Stomach smooth muscle (tissue), 2 donors: ENCODE results near the gene ZNF844.

Experiments
- H3K27ac ChIP-seq: one replicate; pipeline ENCODE4 v1.7.0; 2013; ENCODE audit warnings: mild to moderate bottlenecking, low read length, inconsistent platforms
- H3K27me3 ChIP-seq, 2 donors: one replicate each; pipeline ENCODE4 v1.7.0; 2013; ENCODE audit warnings: low read length in 2 of 2; ENCODE audit not compliant: insufficient read depth in 2 of 2, control insufficient read depth in 1 of 2
- H3K36me3 ChIP-seq, 2 donors: one replicate each; pipeline ENCODE4 v1.7.0; 2013; ENCODE audit warnings: low read length in 2 of 2; ENCODE audit not compliant: control insufficient read depth in 2 of 2, insufficient read depth in 2 of 2
- H3K4me1 ChIP-seq: one replicate; pipeline ENCODE4 v1.7.0; 2013; ENCODE audit warnings: low read length; ENCODE audit not compliant: control insufficient read depth, insufficient read depth
- H3K4me3 ChIP-seq, 2 donors: one replicate each; pipeline ENCODE4 v1.7.0; 2013; ENCODE audit warnings: low read length in 2 of 2
- H3K9ac ChIP-seq, 2 donors: one replicate each; pipeline ENCODE4 v1.7.0; 2013; ENCODE audit warnings: low read length in 2 of 2, mild to moderate bottlenecking in 1 of 2
- H3K9me3 ChIP-seq, 2 donors: one replicate each; pipeline ENCODE4 v1.7.0; 2013; ENCODE audit warnings: low read length in 2 of 2; ENCODE audit not compliant: control insufficient read depth in 2 of 2
- donor health status: healthy.
- donor health status: Pancreatic carcinoma.

ZNF844 gene

GRCh38 chr19:12126707-12127106 lies 62.2 kb downstream of the ZNF844 start:
- no peaks in the 10 kb centered on the region for H3K4me1 ChIP-seq

More at GRCh38 chr19:12126707-12127106, 62.2 kb downstream of the ZNF844 start:
- Histone ChIP-seq H3K4me3 (no peak overlapping the region), H3K36me3 (no peaks in the 10 kb centered on the region), H3K9me3 (no peaks in the 10 kb centered on the region), H3K27me3 (no peaks in the 10 kb centered on the region), H3K9ac (no peak overlapping the region), H3K27ac (no peak overlapping the region)
